Astrocyte of the cerebellum (primary cell): Measurements from ENCODE around the gene KCNIP1.
"Not testable (repeated sequence)": the region's sequence is repeated elsewhere in the genome, so short reads cannot be mapped to it uniquely, and the experiment has no call there.

Experiments used
- DNase-seq: peaks from one replicate; pipeline ENCODE4 v3.0.0-alpha.2; 2011; ENCODE audit warnings: low read depth
- H3K4me3 ChIP-seq: 2 replicates; pipeline ENCODE4 v1.5.1; 2011; ENCODE audit warnings: mild to moderate bottlenecking, low read depth, low read length, moderate library complexity
- CTCF ChIP-seq: IDR thresholded peaks from 2 replicates; pipeline ENCODE4 v1.5.1; 2012; ENCODE audit warnings: low read length, low read depth, moderate library complexity, mild to moderate bottlenecking; ENCODE audit errors: missing control alignments
- in situ Hi-C: cut with HindIII; loops from 2 replicates; pipeline ENCODE4 v1.10.0; 2017; ENCODE audit warnings: low sequenced_read_pairs

The KCNIP1 gene

GRCh38 chr5:170749911-170750431, 246.2 kb downstream of the KCNIP1 start:
- no peak overlapping the region for H3K4me3 ChIP-seq
- DNase-seq, result no peak
- TF ChIP-seq CTCF, result no peak
- in situ Hi-C loops, result no loop called here

GRCh38 chr5:170750791-170751190, 247.0 kb downstream of the KCNIP1 start:
- in situ Hi-C loops, result no loop called here
- no peak for TF ChIP-seq CTCF
- no peak overlapping the region for H3K4me3 ChIP-seq
- no peak for DNase-seq

- in situ Hi-C loops, result no loop called here
- DNase-seq, result no peak
- no peak overlapping the region for H3K4me3 ChIP-seq
- TF ChIP-seq CTCF, result no peak
Measured at GRCh38 chr5:170751631-170752030, 247.8 kb downstream of the KCNIP1 start.

- TF ChIP-seq CTCF, result no peak
- H3K4me3 ChIP-seq, result no peak overlapping the region
- no peak for DNase-seq
- in situ Hi-C loops, result no loop called here
Measured at GRCh38 chr5:170752257-170753215, 248.7 kb downstream of the KCNIP1 start.

- in situ Hi-C loops, result no loop called here
- no peak overlapping the region for H3K4me3 ChIP-seq
- DNase-seq, result no peak
- no peak for TF ChIP-seq CTCF
Measured at GRCh38 chr5:170753311-170753710, 249.5 kb downstream of the KCNIP1 start.

GRCh38 chr5:170754508-170754907, 250.7 kb downstream of the KCNIP1 start:
- DNase-seq, H3K4me3 ChIP-seq, in situ Hi-C loops: not testable (repeated sequence)
